HG02870 (cell line): ENCODE measurements around the gene NRAS.
A peak's percentile ranks its signal among the peaks of the same experiment; 100 is the strongest.

Source experiments
- ATAC-seq: cut with Tn5 transposase; IDR thresholded peaks from one replicate; pipeline ENCODE4 v1.9.1; 2021; ENCODE audit warnings: mild to moderate bottlenecking, moderate library complexity; ENCODE audit not compliant: unreplicated experiment

Gene NRAS

DNA sequence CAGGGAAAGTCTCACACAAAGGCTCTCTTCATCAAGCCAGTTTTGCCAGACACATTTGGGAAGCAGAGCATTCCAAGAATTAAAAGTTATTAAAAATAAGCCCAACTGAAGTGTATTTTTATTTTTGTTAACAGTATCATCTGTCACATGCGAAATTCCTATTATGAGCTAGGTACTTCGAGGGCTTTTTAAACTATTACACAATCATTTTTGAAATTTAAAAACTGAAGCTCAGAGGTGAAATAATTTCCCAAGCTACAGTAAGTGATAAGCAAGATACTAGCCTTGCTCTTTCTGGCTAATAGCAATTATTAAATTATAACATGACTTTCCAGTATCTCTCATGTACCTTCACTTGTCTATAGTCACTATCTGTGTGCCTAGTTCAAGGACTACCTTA lies 12.0 kb upstream of the NRAS start:
- no peak for ATAC-seq

DNA sequence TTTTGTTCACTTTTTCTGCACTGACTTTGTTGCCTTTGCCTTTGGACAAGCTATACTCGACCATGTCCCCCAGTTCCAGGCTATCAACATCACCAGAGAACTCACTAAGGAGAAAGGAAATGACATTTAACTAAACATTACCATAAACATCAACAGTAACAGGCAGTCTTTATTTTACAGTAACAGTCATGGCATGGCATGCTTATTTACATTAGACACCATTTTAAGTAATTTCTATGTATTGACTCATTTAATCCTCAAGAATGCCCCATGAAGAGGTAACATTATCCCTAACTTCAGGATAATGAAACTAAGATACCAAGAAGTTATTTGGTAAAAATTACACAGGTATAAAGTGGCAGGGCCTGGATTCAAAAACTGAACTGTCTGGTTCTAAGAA lies 8.7 kb upstream of the NRAS start:
- no peak for ATAC-seq

DNA sequence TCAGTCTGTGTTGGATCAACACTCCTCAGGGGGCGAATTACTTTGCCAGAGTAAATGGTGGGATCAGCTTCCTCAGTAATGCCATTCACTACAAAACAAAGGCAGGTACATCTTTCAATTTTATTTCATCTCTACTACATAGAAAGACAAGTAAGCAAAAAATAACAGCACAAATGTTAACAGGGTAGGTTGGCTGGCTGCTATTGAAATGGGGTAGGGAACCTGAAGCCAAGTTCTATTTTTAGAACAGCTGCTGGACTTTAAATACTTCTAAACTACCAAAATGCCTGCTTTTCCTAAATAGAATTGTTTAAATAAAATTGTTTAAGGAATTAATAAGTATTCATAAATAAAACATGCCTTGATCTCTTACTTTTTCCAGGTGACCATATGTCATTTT lies 7.3 kb upstream of the NRAS start:
- ATAC-seq, result no peak

DNA sequence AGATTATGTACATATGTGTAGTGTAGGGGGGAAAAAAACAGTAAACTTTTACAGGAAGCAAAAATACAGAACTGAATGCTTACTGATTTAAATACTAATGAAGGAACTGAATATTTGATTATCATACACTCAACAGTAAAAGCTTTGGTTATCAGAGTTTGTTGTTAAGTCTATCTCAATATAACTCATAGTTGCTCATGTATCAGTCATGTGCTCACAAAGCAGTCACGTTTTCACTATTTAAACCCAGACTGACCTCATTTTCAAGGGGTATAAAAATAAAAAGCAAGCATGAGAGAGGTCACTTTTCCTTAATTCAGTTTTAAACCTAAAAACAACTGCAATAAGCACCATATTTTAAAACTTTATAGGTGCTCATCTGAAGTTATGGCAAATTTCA lies 6.9 kb upstream of the NRAS start:
- no peak for ATAC-seq

DNA sequence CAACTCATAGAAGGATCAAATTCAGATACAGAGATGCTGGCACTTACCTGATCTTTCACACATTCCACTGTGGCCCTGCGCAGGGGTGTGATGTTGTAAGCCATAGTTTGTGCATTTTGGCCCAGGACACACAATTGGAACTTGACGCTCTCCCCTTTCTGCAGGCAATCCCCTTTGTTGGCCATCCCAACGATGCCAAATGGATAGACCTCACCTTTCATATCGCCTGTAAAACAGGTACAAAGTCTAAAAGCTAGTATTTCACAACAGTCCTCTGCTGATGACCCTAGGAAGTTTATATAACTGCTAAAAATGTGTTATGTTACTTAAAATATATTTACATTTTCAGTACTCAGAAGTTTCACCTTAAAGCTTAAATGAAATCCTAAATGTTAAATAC lies 3.9 kb upstream of the NRAS start:
- ATAC-seq, result no peak

DNA sequence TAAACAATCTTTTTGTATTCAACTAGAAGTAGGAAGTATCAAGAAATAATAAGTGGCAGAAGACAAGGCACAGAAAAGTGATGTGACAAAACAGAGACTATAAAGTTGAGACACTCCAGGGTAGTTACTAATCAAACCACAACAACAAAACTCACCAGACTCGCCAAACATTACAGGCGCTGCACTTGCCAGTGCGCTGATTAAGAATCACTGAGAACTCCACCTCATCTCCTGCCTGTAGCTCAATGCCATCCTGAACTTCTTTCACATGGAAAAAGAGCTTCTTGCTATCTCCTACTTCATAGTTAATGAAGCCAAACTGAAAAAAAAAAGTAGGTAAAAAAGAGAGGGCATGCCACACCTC lies 2.8 kb upstream of the NRAS start:
- no peak for ATAC-seq

DNA sequence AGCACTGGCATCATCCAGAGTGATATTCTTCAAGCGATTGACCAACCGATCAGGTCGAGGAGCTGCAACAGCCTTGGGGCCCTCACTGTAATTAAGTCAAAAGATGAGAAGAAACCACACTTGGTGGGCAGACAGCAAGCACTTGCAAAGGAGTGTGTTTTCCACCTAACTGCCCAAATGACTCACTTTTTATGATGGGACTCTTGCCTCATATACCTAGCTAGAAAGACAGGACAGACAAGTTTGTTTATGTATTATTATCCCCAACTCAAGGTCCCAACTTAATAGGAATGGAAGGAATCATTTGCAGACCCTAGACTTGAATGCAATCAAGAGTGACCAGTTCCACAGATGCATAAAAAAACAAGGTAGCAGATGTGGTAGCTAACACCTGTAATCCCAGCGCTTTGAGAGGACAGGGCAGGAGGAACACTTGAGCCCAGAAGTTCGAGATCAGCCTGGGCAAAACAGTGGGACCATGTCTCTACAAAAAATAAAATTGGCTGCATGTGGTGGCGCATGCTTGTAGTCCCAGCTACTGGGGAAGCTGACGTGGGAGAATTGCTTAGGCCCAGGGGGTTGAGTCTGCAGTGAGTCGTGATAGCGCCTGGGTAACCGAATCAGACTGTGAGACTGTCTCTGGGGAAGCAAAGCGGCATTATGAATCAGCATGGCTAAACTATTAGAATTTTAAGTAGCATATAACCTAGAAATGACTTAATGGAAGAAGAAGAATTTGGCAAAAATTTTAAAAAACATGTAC lies 2.3 kb upstream of the NRAS start:
- ATAC-seq, result no peak

DNA sequence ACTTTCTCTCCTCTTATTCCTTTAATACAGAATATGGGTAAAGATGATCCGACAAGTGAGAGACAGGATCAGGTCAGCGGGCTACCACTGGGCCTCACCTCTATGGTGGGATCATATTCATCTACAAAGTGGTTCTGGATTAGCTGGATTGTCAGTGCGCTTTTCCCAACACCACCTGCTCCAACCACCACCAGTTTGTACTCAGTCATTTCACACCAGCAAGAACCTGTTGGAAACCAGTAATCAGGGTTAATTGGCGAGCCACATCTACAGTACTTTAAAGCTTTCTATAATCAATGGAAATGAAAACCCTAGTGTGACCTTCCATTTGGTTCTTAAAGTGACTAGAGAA lies 643 bp downstream of the NRAS start:
- no peak for ATAC-seq

DNA sequence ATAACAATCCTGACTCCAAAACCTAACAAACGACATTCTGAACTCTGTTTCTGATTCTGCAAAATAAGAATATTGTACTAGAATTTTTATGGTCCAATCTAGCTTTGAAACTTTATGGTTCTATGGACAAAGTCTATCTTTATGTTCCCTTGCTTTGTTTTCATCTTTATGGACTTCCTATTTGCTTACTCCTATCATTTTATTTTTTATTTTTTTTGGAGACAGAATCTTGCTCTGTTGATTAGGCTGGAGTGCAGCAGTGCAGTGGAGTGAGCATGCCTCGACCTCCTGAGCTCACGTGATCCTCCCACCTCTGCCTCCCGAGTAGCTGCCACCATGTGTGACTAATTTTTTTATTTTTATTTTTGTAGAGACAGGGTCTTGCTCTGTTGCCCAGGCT lies 3.6 kb downstream of the NRAS start:
- ATAC-seq, result no peak

DNA sequence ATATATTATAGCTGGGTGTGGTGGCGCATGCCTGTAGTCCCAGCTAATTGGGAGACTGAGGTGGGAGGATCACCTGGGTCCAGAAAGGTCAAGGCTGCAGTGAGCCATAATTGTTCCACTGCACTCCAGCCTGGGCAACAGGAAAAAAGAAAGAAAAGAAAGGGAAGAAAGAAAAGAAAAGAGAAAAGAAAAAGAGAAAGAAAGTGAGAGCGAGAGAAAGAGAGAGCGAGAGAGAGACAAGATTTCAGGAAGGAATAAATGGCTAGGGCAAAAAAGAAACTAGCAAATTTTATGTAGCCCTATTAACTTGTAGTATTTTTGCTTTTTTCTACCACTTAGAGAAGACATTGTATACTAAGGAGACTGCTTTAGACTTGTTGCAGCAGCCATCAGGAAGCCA lies 6.2 kb downstream of the NRAS start:
- no peak for ATAC-seq

DNA sequence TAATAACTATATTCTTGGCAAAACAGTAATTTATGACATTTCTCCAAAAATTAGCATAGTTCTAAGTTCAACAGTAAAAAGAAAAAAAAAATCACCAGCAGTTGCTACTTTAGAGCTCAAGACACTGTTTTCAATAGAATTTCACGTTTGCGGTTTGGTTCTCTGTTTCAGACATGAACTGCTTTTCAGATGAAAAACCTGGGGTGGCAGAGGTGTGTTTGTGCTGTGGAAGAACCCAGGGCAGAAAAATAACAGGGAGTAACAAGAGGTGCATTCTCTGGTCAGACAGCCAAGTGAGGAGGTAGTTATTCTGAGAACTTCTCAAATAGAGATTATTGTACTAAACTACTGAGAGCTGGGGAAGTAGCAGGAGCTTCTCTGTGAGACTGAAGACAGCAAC lies 9.0 kb downstream of the NRAS start:
- ATAC-seq, result no peak

DNA sequence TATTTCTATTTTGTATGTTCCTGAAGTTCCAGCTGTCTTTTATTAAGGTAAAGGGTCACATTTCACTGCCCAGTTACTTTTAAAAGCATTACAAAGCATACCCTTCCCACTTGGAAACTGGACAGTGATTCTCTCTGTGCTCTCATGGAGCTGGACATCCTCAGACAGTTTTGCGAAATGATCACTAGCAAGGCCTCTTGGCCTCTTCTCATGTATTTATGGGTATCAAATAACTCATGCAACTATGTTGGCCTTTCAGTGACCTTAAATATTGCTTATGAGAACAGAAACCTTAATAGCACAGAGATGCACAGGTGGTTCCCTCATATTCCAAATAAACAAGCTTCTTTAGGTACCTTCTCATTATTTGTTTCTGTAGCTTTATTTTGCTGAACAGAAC lies 13.3 kb downstream of the NRAS start:
- peak; percentile 57 for ATAC-seq

DNA sequence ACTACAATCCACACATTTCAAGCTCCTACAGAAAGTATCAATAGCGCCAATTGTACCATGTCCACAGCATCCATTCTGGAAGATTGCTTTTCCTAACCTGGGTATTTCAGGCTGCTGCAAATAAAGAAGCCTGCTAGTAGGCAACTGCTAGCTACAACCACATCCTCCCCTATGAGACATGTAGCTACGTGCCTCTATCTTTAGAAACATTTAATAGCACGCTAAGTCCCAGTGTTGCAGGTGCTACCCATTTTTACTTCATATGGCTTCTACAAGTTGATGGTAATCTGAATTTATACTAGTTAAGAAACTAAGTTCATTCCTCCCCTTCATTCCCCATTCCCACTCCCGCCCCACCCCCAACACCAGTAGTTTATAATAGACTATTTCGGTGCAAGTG lies 13.8 kb downstream of the NRAS start:
- no peak for ATAC-seq

DNA sequence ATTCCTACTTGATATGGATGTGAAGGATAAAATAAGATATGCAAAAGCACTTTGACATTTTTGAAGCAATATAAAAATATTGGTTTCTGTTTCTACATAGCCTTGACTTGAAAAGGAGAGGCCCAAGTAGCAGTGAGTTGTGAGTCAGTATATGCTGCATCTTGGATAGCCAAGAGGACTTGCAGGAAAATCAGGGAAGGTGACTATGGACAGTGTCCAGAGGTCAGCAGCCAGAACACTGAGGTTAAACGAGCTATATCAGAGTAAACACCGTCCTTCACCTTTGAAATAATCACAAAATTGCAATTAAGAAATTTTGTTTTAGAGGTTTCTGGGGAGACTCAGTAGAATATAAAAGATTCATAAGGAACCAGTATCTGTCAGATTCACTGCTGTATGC lies 14.6 kb downstream of the NRAS start:
- ATAC-seq, result no peak

DNA sequence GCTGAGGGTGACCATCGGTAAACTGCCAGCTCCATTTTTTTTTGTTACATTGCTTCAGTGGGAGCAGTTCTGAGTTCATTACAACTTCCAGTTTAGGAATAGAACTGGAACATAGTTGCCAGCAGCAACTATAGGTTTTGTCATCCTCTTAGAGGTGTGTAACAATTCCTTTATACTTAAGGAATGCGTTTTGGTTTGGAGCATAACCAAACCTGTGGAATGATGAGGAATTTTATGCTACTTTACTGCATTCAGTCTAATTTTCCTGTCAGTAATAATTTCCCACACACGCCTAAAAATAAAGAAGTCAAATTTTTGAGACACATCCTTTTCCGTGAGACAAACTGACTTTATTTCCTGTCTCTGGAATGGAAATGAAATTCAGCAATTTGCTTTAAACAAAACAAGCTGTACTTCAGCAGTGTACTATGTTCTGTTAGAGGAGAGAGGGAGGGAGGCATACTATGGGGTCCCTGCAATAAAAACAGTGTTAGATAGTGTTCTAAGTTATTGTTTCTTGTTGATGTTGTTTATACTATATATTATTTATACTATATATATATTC lies 16.5 kb downstream of the NRAS start:
- no peak for ATAC-seq

DNA sequence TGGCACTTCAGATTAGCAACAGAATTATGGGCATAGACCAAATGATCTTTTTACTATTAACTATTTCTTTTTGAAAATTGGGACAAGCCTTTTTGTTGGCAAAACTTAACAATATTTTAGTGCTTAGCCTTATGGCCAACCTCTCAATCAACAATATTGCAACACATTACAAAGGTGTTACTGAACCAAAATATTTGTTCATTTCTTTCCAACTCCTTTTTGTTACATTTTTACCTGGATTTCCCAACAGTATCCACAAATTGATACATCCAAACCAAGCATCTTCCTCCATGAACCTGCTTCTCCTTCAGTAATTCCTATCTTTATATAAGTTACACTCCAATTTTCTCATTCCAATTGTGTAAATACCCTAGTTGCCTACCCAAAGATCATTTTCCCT lies 19.8 kb downstream of the NRAS start:
- ATAC-seq, result no peak

DNA sequence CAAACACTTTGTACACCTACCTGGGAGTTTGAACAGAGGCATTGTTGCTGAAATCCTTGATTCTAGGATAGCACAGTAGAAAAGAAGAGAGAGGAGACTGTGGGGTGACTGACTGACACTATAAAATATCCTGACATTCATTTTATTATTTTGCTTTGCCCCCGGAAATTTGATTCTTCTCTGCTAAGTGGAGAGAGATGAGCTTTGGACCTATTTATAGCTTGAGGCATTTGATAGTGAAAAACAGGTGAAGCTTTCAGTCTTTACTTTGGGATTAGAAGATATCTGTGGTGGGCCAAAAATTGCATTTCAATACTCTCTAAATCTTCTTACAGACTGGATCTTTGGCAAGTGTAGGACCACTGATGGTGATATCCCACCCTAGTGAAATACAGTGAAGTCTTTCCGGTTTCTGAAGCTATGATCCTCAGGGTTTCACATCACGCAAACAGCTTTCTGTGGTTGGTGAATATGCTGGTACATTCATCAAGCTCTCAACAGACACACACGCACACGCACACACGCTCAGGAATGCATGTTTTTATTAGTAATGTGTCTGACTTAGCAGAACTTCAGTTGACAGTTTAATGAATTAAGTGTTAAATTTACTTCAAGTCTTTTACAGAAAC lies 21.0 kb downstream of the NRAS start, which contains the start of gene AMPD1:
Gene AMPD1 (minus strand): TSS at position 117 of the 629 bp plus-strand sequence. CDS start 75 bp downstream, at position 42.
- no peak for ATAC-seq

DNA sequence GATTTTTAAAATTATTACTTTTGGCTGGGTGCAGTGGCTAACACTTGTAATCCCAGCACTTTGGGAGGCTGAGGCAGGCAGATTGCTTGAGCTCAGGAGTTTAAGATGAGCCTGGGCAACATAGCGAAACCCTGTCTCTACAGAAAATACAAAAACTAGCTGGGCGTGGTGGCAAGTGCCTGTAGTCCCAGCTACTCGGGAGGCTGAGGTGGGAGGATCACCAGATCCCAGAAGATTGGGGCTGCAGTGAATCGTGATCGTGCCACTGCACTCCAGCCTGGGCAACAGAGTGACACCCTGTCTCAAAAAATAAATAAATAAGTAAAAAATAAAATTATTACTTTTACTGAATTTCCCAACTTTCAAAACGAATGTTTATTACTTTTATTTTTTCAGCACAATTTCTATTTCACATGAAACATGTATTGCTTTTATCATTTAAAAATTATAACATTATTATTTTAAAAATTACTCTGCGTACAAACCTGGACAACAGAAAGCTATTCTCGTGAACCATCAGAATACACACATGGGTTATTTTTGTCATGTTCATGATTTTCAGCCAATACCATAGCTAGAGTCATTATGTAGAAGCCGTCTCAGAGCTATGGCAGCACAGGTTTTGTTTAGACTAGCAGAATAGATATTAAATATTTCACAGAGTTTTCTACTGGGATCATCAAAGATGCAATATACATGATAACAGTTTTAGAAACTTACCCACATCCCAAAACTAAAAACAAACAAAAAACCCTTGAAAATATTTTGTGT lies 21.8 kb downstream of the NRAS start:
- no peak for ATAC-seq

DNA sequence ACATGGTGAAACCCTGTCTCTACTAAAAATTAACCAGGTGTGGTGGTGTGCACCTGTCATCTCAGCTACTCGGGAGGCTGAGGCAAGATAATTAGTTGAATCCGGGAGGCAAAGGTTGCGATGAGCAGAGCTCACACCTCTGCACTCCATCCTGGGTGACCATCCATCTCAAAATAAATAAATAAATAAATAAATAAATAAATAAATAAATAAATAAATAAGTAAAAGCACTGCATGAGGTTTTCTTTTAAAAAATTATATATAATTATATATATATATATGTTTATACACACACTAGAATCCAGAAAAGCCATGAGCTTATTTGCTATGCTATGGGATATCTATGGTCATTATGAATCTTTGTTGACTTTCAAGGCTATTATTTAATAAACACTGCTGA lies 23.6 kb downstream of the NRAS start:
- ATAC-seq, result no peak

DNA sequence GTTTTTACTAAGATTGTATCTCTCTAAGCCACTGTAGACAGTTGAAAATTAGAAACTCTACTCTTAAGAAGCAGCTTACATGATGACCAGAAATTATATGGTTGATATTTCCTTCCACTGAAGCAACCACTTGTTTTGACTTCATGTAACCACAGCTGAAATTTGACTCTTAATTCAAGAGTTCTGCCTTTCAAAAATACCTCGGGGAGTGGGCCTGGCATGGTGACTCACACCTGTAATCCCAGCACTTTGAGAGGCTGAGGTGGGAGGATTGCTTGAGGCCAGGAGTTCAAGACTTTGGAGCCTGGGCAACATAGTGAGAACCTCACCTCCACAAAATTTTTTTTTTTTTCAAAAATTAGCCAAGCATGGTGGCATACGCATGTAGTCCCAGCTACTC lies 25.5 kb downstream of the NRAS start:
- no peak for ATAC-seq

DNA sequence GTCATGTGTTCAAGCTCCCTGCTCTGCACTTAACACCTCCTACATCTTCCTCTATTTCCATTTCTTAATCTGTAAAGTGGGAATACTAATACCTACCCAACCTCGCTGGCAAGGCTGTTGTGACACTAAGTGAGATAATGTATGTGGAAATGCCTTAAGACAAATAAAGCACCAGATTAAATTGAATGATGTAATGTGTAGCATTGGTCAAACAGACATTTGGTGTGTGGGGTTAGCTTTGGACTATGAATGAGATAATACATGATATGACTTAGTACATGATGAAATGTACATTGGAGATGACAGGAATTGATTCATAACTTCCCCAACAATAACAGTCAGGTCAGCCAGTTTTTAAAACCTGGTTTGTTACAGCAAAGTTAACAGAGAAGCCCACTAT lies 26.4 kb downstream of the NRAS start:
- no peak for ATAC-seq

DNA sequence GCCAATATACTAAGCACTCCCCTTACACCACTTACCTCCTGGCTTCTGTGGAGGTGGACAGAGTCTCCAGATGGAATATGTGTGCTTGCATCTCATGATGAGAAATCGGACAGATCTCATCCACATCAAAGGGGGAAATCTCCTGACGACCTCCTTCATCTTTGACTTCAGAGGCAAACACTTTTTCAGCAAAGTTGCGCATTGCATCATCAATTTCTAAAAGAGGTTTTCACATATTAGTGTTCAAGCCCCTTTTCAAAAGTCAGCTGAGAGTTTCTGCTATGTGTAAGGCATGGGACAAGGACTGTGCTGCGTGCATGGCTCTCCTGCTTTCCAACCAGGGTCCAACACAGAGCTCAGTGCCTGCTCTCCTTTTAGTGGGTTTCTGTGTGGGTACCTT lies 28.0 kb downstream of the NRAS start:
- no peak for ATAC-seq
